ENCODE results near the gene JARID2.
A peak's percentile ranks its signal among the peaks of the same experiment; 100 is the strongest.

Gene JARID2

DNA sequence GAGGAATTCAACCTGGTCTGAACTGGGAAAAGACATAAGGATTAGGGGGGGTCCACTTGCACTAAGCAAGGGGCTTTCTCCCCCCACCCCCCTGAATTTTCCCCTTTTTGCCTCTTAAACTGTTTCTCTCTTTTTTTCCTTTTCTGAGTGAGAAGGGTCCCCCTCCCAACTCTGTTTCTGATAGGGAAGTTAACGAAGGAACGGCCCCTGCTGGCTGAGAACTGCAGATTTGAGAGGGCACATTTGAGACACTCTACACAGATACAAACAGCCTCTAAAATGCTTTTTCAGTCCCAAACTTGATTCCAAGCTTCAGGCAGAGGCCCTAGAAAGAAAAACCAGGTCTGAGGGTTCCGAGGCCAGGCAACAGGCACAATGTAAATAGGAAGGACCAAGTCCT lies 91.7 kb downstream of the JARID2 start:
- Histone ChIP-seq H3K4me2 (ENCODE audit: insufficient read depth, low read length, poor library complexity, severe bottlenecking) (no peak overlapping the region), H2AK5ac (ENCODE audit: low read depth, low read length) (peak overlapping the region; percentile 21), H3K14ac (ENCODE audit: low read length) (no peak overlapping the region), H3K27ac (replicated peaks; ENCODE audit: low read length) (no peak overlapping the region), H2BK120ac (ENCODE audit: low read depth, low read length) (no peak overlapping the region), H2AFZ (ENCODE audit: low read length) (no peak overlapping the region), H3K4ac (ENCODE audit: low read length) (no peak overlapping the region), H4K91ac (ENCODE audit: low read depth, low read length, poor library complexity) (no peak overlapping the region), H3K36me3 (replicated peaks in 1 of 2; ENCODE audit: control insufficient read depth in 2 of 2, insufficient read depth in 2 of 2, low read length in 2 of 2) (no peaks in the 10 kb centered on the region), H3K9ac (ENCODE audit: low read depth, low read length, poor library complexity) (no peak overlapping the region), H4K8ac (ENCODE audit: low read depth, low read length) (no peak overlapping the region), H2BK12ac (ENCODE audit: low read length) (no peak overlapping the region), H3K9me3 (replicated peaks in 1 of 2; ENCODE audit: control insufficient read depth in 2 of 2, insufficient read depth in 1 of 2, low read depth in 1 of 2, low read length in 2 of 2) (no peaks in the 10 kb centered on the region), H2BK5ac (ENCODE audit: low read length) (no peak overlapping the region), H3K4me3 (ENCODE audit: low read length in 2 of 2) (no peak overlapping the region), H3K23ac (ENCODE audit: low read depth, low read length, poor library complexity) (no peak overlapping the region), H3K18ac (ENCODE audit: low read length) (no peak overlapping the region), H3K4me1 (ENCODE audit: control insufficient read depth in 2 of 2, insufficient read depth in 1 of 2, low read depth in 1 of 2, low read length in 2 of 2) (peaks cover 11 to 13% of the 10 kb centered on the region in 2 donors), H3K27me3 (ENCODE audit: control insufficient read depth in 3 of 3, insufficient read depth in 3 of 3, low read depth in 1 of 3, low read length in 3 of 3) (no peaks in the 10 kb centered on the region), H3K79me1 (ENCODE audit: low read depth, low read length) (no peaks in the 10 kb centered on the region), H2BK15ac (ENCODE audit: low read length) (no peak overlapping the region)
- no peak for DNase-seq (ENCODE audit: low spot score)
- WGBS, 2 donors (ENCODE audit: extremely low coverage in 2 of 2, insufficient read length in 2 of 2, insufficient replicate concordance in 1 of 2) = no CpG with 5 or more reads among the region's 3 CpGs

GRCh38 chr6:15338476-15338875 lies 92.6 kb downstream of the JARID2 start:
- Histone ChIP-seq H4K91ac (ENCODE audit: low read depth, low read length, poor library complexity) (no peak overlapping the region), H3K4me1 (ENCODE audit: control insufficient read depth in 2 of 2, insufficient read depth in 1 of 2, low read depth in 1 of 2, low read length in 2 of 2) (peaks cover 11 to 13% of the 10 kb centered on the region in 2 donors), H3K18ac (ENCODE audit: low read length) (no peak overlapping the region), H3K23ac (ENCODE audit: low read depth, low read length, poor library complexity) (no peak overlapping the region), H4K8ac (ENCODE audit: low read depth, low read length) (no peak overlapping the region), H3K4me2 (ENCODE audit: insufficient read depth, low read length, poor library complexity, severe bottlenecking) (no peak overlapping the region), H3K27me3 (ENCODE audit: control insufficient read depth in 3 of 3, insufficient read depth in 3 of 3, low read depth in 1 of 3, low read length in 3 of 3) (no peaks in the 10 kb centered on the region), H2AFZ (ENCODE audit: low read length) (no peak overlapping the region), H2AK5ac (ENCODE audit: low read depth, low read length) (no peak overlapping the region), H3K4me3 (ENCODE audit: low read length in 2 of 2) (no peak overlapping the region), H3K36me3 (replicated peaks in 1 of 2; ENCODE audit: control insufficient read depth in 2 of 2, insufficient read depth in 2 of 2, low read length in 2 of 2) (no peaks in the 10 kb centered on the region), H2BK5ac (ENCODE audit: low read length) (no peak overlapping the region), H3K79me1 (ENCODE audit: low read depth, low read length) (no peaks in the 10 kb centered on the region), H3K4ac (ENCODE audit: low read length) (no peak overlapping the region), H2BK12ac (ENCODE audit: low read length) (no peak overlapping the region), H3K14ac (ENCODE audit: low read length) (no peak overlapping the region), H3K9me3 (replicated peaks in 1 of 2; ENCODE audit: control insufficient read depth in 2 of 2, insufficient read depth in 1 of 2, low read depth in 1 of 2, low read length in 2 of 2) (no peaks in the 10 kb centered on the region), H3K9ac (ENCODE audit: low read depth, low read length, poor library complexity) (no peak overlapping the region), H2BK120ac (ENCODE audit: low read depth, low read length) (no peak overlapping the region), H3K27ac (replicated peaks; ENCODE audit: low read length) (no peak overlapping the region), H2BK15ac (ENCODE audit: low read length) (no peak overlapping the region)
- WGBS, 2 donors (ENCODE audit: extremely low coverage in 2 of 2, insufficient read length in 2 of 2, insufficient replicate concordance in 1 of 2) = no CpG with 5 or more reads among the region's 1 CpG
- no peak for DNase-seq (ENCODE audit: low spot score)

- H2AFZ ChIP-seq (ENCODE audit: low read length) = no peak overlapping the region
- no peak overlapping the region for H3K27ac ChIP-seq (replicated peaks; ENCODE audit: low read length)
- no peak overlapping the region for H3K4ac ChIP-seq (ENCODE audit: low read length)
- H2BK15ac ChIP-seq (ENCODE audit: low read length) = no peak overlapping the region
- H3K79me1 ChIP-seq (ENCODE audit: low read depth, low read length) = no peaks in the 10 kb centered on the region
- H3K9ac ChIP-seq (ENCODE audit: low read depth, low read length, poor library complexity) = no peak overlapping the region
- H4K8ac ChIP-seq (ENCODE audit: low read depth, low read length) = no peak overlapping the region
- H3K36me3 ChIP-seq (replicated peaks in 1 of 2; ENCODE audit: control insufficient read depth in 2 of 2, insufficient read depth in 2 of 2, low read length in 2 of 2) = no peaks in the 10 kb centered on the region
- H3K4me3 ChIP-seq (ENCODE audit: low read length in 2 of 2) = no peak overlapping the region
- WGBS, 2 donors (ENCODE audit: extremely low coverage in 2 of 2, insufficient read length in 2 of 2, insufficient replicate concordance in 1 of 2) = no CpG with 5 or more reads among the region's 4 CpGs
- H2BK5ac ChIP-seq (ENCODE audit: low read length) = no peak overlapping the region
- no peak overlapping the region for H3K14ac ChIP-seq (ENCODE audit: low read length)
- H3K18ac ChIP-seq (ENCODE audit: low read length) = no peak overlapping the region
- H3K9me3 ChIP-seq (replicated peaks in 1 of 2; ENCODE audit: control insufficient read depth in 2 of 2, insufficient read depth in 1 of 2, low read depth in 1 of 2, low read length in 2 of 2) = no peaks in the 10 kb centered on the region
- H3K23ac ChIP-seq (ENCODE audit: low read depth, low read length, poor library complexity) = no peak overlapping the region
- no peak for DNase-seq (ENCODE audit: low spot score)
- no peak overlapping the region for H2BK12ac ChIP-seq (ENCODE audit: low read length)
- H3K27me3 ChIP-seq (ENCODE audit: control insufficient read depth in 3 of 3, insufficient read depth in 3 of 3, low read depth in 1 of 3, low read length in 3 of 3) = no peaks in the 10 kb centered on the region
- H2BK120ac ChIP-seq (ENCODE audit: low read depth, low read length) = no peak overlapping the region
- no peak overlapping the region for H2AK5ac ChIP-seq (ENCODE audit: low read depth, low read length)
- H3K4me2 ChIP-seq (ENCODE audit: insufficient read depth, low read length, poor library complexity, severe bottlenecking) = no peak overlapping the region
- H4K91ac ChIP-seq (ENCODE audit: low read depth, low read length, poor library complexity) = no peak overlapping the region
- peaks cover 11 to 13% of the 10 kb centered on the region in 2 donors for H3K4me1 ChIP-seq (ENCODE audit: control insufficient read depth in 2 of 2, insufficient read depth in 1 of 2, low read depth in 1 of 2, low read length in 2 of 2)
Measured at GRCh38 chr6:15339081-15339480, 93.2 kb downstream of the JARID2 start.

- Histone ChIP-seq H3K4me2 (ENCODE audit: insufficient read depth, low read length, poor library complexity, severe bottlenecking) (no peak overlapping the region), H2BK120ac (ENCODE audit: low read depth, low read length) (no peak overlapping the region), H3K9ac (ENCODE audit: low read depth, low read length, poor library complexity) (no peak overlapping the region), H3K23ac (ENCODE audit: low read depth, low read length, poor library complexity) (no peak overlapping the region), H3K9me3 (replicated peaks in 1 of 2; ENCODE audit: control insufficient read depth in 2 of 2, insufficient read depth in 1 of 2, low read depth in 1 of 2, low read length in 2 of 2) (no peaks in the 10 kb centered on the region), H2BK12ac (ENCODE audit: low read length) (no peak overlapping the region), H3K27ac (replicated peaks; ENCODE audit: low read length) (no peak overlapping the region), H3K4me1 (ENCODE audit: control insufficient read depth in 2 of 2, insufficient read depth in 1 of 2, low read depth in 1 of 2, low read length in 2 of 2) (peaks cover 13% of the 10 kb centered on the region in 2 donors), H3K36me3 (replicated peaks in 1 of 2; ENCODE audit: control insufficient read depth in 2 of 2, insufficient read depth in 2 of 2, low read length in 2 of 2) (no peaks in the 10 kb centered on the region), H3K18ac (ENCODE audit: low read length) (no peak overlapping the region), H4K8ac (ENCODE audit: low read depth, low read length) (no peak overlapping the region), H3K79me1 (ENCODE audit: low read depth, low read length) (no peaks in the 10 kb centered on the region), H2AK5ac (ENCODE audit: low read depth, low read length) (no peak overlapping the region), H4K91ac (ENCODE audit: low read depth, low read length, poor library complexity) (no peak overlapping the region), H3K27me3 (ENCODE audit: control insufficient read depth in 3 of 3, insufficient read depth in 3 of 3, low read depth in 1 of 3, low read length in 3 of 3) (no peaks in the 10 kb centered on the region), H3K4ac (ENCODE audit: low read length) (no peak overlapping the region), H2BK5ac (ENCODE audit: low read length) (no peak overlapping the region), H3K4me3 (ENCODE audit: low read length in 2 of 2) (no peak overlapping the region), H3K14ac (ENCODE audit: low read length) (no peak overlapping the region), H2AFZ (ENCODE audit: low read length) (no peak overlapping the region), H2BK15ac (ENCODE audit: low read length) (no peak overlapping the region)
- no peak for DNase-seq (ENCODE audit: low spot score)
- WGBS, 2 donors (ENCODE audit: extremely low coverage in 2 of 2, insufficient read length in 2 of 2, insufficient replicate concordance in 1 of 2) = no CpG with 5 or more reads among the region's 3 CpGs
Measured at GRCh38 chr6:15340105-15340601, 94.3 kb downstream of the JARID2 start.

Data from neuronal stem cell (in vitro differentiated cells).